GM21723 (cell line): ENCODE results near the gene KCNAB2.
"Not testable (repeated sequence)": the region's sequence is repeated elsewhere in the genome, so short reads cannot be mapped to it uniquely, and the experiment has no call there.

Experiments
- ATAC-seq: cut with Tn5 transposase; IDR thresholded peaks from one replicate; pipeline ENCODE4 v1.9.1; 2021; ENCODE audit warnings: mild to moderate bottlenecking, moderate library complexity; ENCODE audit not compliant: unreplicated experiment

KCNAB2 gene

DNA sequence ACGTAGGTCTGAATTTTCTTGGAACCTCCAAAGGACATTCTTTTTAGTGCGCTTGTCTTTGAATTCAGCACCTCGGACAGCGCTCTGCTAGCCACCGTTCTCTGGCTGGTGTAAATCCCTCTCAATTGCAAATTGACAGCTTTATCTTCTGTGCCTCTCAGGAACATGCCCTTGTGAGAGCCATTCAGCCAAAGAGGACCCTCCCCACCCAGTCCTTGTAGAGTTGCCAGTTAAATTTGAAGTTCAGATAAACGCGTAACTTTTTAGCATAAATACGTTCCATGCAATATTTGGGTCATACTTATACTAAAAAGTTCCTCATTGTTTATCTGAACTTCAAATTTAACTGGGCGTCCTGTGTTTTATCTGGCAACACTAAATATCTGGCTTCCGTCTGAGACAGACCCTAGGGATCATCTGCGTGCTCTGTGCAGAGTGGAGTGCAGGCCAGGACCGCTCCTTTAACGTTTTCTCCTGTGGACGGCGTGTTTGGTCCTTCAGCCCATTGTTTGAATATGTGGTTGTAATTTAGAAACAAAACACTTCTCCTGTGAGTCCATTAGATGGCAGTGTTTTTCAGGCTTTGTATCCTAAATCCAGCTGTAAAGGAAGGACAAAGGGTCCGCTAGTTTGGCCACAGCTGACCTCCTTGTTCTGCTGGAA, 7.0 kb downstream of the KCNAB2 start:
- no peak for ATAC-seq

DNA sequence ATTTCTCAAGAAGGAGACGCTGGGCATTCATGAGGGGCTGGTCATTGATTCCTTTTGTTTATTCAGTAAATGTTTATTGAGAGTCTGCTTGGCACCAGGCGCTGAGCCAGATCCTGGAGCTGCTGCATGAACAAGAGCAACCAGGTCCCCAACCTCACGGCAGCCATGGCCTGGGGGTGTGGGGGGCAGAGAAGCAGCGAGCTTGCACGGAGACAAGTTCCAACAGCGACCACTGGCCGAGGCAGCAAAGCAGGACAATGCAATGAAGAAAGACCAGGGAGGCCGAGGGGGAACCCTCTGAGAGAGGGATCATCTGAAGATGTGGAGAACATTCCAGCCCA, 7.5 kb downstream of the KCNAB2 start:
- no peak for ATAC-seq

GRCh38 chr1:6054596-6054995, 8.9 kb downstream of the KCNAB2 start:
- no peak for ATAC-seq

DNA sequence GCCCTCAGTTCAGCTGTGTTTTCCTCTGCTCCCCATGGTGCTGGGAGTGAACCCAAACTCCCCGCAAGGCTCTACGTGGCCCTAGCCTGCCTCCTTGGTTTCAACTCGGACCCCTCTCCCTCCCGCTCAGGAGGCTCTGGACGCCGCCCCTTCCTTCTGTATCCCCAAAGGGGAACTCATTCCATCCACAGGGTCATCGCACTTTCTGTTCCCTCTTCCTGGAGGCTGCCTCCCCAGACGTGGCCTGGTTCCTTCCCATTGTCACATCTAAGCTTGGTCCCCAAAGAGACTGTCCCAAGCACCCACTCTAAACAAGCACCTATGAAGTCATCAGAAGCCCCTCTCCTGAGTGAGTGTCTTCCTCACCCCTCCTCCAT, 10.9 kb downstream of the KCNAB2 start:
- no peak for ATAC-seq

DNA sequence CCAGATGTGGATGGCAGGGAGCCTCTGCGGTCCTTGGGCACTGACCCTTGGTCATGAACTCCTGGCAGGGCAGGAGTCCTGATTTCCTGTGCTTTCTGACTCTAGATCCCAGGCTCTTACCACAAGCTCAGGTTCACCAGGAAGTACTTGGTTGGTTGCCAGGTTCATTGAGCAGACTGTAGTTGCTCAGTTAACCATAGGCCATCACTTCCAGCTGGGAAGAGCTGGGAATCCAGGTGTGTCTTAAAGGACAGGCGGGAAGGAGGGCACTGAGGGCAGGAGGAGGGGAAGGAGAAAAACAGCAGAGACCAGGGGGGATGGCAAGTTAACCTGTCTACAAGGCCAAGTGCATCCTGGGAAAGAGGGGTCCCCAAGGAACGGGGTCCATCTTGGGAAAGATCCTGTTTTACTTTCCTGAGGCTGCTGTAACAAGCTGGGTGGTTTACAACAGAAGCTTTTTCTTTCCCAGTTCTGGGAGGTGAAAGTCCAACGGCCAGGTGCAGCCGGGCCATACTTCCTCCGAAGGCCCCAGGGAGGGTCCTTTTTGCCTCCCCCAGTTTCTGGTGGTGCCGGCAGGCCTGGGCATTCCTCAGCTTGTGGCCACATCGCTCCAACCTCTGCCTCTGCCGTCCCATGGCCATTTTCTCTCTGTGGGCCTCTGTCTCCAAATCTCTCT, 11.6 kb downstream of the KCNAB2 start:
- ATAC-seq: no peak

GRCh38 chr1:6059866-6060265, 14.2 kb downstream of the KCNAB2 start:
- ATAC-seq: no peak

- ATAC-seq: no peak
Measured at GRCh38 chr1:6062670-6063069, 17.0 kb downstream of the KCNAB2 start.

DNA sequence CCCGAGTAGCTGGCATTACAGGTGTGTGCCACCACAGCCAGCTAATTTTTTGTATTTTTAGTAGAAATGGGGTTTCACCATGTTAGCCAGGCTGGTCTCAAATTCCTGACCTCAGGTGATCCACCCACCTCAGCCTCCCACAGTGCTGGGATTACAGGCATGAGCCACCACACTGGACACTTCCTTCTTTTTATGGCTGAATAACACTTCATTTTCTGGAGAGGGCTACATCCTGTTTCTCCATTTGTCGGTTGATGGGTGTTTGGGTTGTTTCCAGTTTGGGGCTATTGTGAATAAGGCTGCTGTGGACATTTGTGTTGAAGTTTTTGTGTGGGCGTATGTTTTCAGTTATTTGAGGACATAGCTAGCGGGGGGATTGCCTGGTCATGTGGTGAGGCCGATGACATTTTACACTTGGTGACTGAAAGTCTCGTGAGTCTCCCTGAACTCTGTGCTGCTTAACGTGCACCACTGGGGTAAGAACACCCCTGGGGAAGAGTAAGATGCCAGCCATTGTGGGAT, 17.9 kb downstream of the KCNAB2 start:
- not testable (repeated sequence) for ATAC-seq

GRCh38 chr1:6065093-6065858, 19.6 kb downstream of the KCNAB2 start:
- ATAC-seq: no peak

- ATAC-seq: no peak
Measured at GRCh38 chr1:6066680-6067079, 21.0 kb downstream of the KCNAB2 start.

GRCh38 chr1:6068073-6068472, 22.4 kb downstream of the KCNAB2 start:
- ATAC-seq: no peak

DNA sequence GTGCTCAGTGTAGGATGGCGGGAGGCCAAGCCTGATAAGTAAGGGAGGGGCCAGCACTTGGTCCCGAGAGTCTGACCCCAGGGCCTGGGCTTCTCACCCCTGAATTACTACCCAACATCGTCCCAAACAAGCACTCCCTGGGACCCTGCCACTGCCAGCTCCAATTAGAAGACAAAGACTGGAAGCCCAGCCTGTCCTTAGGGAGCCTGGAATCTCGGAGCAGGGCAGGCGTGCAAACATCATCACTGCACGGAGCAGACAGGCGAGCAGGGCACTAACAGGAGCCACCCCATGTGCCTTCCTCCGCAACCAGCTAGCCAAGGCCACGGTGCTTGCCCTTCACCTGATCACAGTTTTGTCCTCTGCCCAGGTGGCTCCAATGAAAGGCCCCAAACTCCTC, 23.2 kb downstream of the KCNAB2 start:
- no peak for ATAC-seq

- ATAC-seq: no peak
Measured at GRCh38 chr1:6069573-6069972, 23.9 kb downstream of the KCNAB2 start.

- ATAC-seq: no peak
Measured at GRCh38 chr1:6070450-6070974, 24.8 kb downstream of the KCNAB2 start.

DNA sequence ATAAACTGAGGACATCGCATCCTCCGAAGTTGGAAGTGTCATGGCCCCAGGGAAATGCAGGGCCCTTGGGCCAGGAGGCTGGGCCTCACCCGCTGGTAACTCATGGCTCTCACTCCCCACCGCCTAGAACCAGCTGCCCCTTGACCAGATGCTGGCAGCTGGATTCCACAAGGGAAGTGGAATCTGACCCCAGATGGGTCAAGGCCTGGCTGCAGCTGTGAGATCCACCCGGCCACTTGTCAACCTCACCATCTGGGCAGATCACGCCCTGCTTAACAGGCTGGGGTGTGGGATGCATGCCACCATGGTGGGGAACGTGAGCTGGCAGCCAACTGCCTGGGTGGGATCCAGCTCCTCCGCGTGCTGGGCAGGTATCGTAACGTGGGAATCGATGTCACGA, 25.5 kb downstream of the KCNAB2 start:
- ATAC-seq: no peak

DNA sequence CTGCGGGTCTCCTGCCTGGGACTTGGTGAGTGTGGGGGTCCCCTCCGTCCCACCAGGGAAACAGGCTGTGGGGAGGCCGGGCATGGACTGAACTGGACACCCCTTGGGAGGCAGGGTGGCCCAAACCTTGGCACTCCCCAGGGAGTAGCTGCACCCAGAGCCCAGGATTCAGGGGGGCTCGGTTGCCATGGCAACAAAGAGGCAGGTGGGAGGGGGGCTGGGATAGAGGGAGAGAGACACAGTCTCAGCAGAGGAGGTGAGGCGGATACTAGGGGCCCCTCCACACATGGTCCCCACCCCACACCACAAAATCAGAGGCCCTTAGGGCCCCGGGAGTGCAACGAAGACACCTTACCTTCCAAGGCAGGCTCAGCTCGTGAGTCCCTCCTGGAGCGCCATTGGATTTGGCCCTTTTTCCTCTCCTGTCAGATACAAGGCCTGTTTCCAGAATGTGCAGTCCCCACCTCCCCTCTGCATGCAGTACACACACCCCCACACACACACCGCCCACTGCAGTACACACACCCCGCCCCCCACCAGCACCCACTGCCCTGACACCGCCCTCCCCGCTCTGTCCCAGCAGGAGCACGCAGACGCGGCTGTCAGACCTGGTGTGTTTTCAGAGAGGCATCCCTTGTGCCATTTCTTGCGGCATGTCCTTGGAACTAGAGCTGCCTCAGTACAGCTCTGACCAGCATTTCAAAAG, 27.2 kb downstream of the KCNAB2 start:
- no peak for ATAC-seq

- ATAC-seq: no peak
Measured at GRCh38 chr1:6073480-6074053, 27.9 kb downstream of the KCNAB2 start.

DNA sequence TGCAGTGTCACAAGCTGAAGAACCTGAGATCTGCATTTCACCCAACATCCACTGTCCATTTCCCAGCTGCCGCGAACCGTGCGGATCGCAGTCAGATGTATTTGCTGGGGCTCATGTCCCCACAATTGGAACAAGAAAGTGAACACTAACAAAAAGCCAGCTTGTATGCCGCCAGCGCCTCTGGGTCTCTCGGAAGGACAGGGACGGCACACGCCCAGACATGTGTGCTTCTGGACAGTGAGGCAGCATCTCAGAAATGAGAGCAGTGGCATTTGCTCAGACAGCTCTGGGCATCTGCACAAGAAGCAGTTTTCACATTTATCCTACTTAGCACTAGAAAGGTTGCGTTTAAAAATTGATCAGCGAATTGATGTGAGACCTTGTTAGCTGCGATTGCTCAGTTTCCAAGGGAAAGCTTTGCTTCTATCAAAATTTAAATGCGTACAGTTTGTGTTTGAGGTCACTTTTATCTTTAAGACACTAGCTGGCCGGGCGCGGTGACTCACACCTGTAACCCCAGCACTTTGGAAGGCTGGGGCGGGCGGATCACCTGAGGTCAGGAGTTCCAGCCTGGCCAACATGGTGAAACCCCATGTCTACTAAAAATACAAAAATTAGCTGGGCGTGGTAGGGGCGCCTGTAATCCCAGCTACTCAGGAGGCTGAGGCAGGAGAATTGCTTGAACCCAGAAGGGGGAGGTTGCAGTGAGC, 28.7 kb downstream of the KCNAB2 start:
- no peak for ATAC-seq

DNA sequence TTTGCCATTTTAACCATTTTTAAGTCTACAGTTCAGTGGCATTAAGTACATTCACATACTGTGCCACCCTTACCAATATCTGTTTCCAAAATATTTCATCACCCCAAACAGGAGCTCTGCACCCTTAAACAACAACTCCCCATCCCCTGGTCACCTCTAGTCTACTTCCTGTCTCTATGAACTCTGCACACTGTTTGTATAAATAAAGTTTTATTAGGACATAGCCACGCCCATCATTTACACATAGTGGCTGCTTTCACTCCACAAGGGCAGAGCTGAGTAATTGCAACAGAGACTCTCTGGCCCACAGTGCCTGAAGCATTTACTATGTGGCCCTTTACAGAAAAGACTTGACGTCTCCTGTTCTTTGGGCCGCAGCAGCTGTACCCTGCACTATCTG, 30.1 kb downstream of the KCNAB2 start:
- ATAC-seq: no peak

DNA sequence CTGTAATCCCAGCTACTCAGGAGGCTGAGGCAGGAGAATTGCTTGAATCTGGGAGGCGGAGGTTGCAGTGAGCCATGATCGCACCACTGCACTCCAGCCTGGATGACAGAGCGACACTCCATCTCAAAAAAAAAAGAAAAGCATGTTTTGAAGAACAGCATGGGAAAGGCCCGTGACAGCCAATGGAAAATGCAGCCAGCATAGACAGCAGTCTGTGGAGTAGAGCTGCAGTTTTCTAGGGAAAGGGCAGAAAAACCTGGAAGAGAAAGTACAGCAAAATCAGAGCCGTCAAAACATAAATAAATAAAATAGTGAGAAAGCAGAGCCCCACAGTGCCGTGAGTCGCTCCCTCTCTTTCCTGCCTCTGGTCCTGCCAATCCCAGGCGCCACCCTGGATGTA, 31.4 kb downstream of the KCNAB2 start:
- ATAC-seq: not testable (repeated sequence)
